Nephron progenitor cell (in vitro differentiated cells): ENCODE data around the gene JOSD2.
"Not testable (repeated sequence)": the region's sequence is repeated elsewhere in the genome, so short reads cannot be mapped to it uniquely, and the experiment has no call there.

Experiments
- DNase-seq: peaks from one replicate; pipeline ENCODE4 v3.0.0; 2021
- H3K27ac Mint-ChIP-seq: 2 replicates; pipeline ENCODE4 v1.8.0; 2021; ENCODE audit warnings: mild to moderate bottlenecking, moderate library complexity, mixed read lengths
- H3K27me3 Mint-ChIP-seq: 2 replicates; pipeline ENCODE4 v1.8.0; 2021; ENCODE audit warnings: mild to moderate bottlenecking, low read depth, mixed read lengths; ENCODE audit not compliant: poor library complexity
- H3K36me3 Mint-ChIP-seq: 2 replicates; pipeline ENCODE4 v1.8.0; 2021; ENCODE audit warnings: low read depth, mixed read lengths
- H3K4me1 Mint-ChIP-seq: 2 replicates; pipeline ENCODE4 v1.8.0; 2021; ENCODE audit warnings: mixed read lengths
- H3K4me3 Mint-ChIP-seq: 2 replicates; pipeline ENCODE4 v1.8.0; 2021; ENCODE audit warnings: mild to moderate bottlenecking, moderate library complexity, mixed read lengths
- H3K9me3 Mint-ChIP-seq: 2 replicates; pipeline ENCODE4 v1.8.0; 2021; ENCODE audit warnings: mild to moderate bottlenecking, moderate library complexity, mixed read lengths
- CTCF ChIP-seq: fragments of 200-600 bp; sonication (generic); IDR thresholded peaks from 2 replicates; pipeline ENCODE4 v1.5.0; 2021; ENCODE audit warnings: antibody characterized with exemption

Gene JOSD2

GRCh38 chr19:50476224-50476906, 34.6 kb downstream of the JOSD2 start, which contains the start of the genes EMC10 and GARIN5A:
TSS of gene EMC10 (plus strand) at chr19:50476507. CDS start at chr19:50476545, 38 bp downstream.
TSS of gene GARIN5A (minus strand) at chr19:50476848. CDS start at chr19:50476388, 460 bp downstream.
- Mint-ChIP-seq H3K9me3 (peaks cover 19% of the 10 kb centered on the region), H3K27ac (peak within 1 kb of the TSS; percentile 99), H3K4me1 (peaks cover 26% of the 10 kb centered on the region), H3K27me3 (peaks cover 15% of the 10 kb centered on the region), H3K36me3 (peaks cover 27% of the 10 kb centered on the region), H3K4me3 (peak within 1 kb of the TSS; percentile 97)
- DNase-seq, result peak; percentile 92
- TF ChIP-seq CTCF, result no peak

- H3K4me1 Mint-ChIP-seq, result peaks cover 26% of the 10 kb centered on the region
- DNase-seq, result no peak
- TF ChIP-seq CTCF, result no peak
- peaks cover 15% of the 10 kb centered on the region for H3K27me3 Mint-ChIP-seq
- peak overlapping the region; percentile 97 for H3K4me3 Mint-ChIP-seq
- H3K27ac Mint-ChIP-seq, result peak overlapping the region; percentile 75
- peaks cover 19% of the 10 kb centered on the region for H3K9me3 Mint-ChIP-seq
- H3K36me3 Mint-ChIP-seq, result peaks cover 27% of the 10 kb centered on the region
Measured at GRCh38 chr19:50475736-50476223, 35.2 kb downstream of the JOSD2 start.

GRCh38 chr19:50475101-50475568, 35.9 kb downstream of the JOSD2 start:
- peaks cover 15% of the 10 kb centered on the region for H3K27me3 Mint-ChIP-seq
- peak overlapping the region; percentile 20 for H3K27ac Mint-ChIP-seq
- peaks cover 26% of the 10 kb centered on the region for H3K4me1 Mint-ChIP-seq
- no peak for TF ChIP-seq CTCF
- DNase-seq, result no peak
- H3K4me3 Mint-ChIP-seq, result peak overlapping the region; percentile 63
- peaks cover 27% of the 10 kb centered on the region for H3K36me3 Mint-ChIP-seq
- H3K9me3 Mint-ChIP-seq, result peaks cover 19% of the 10 kb centered on the region

GRCh38 chr19:50473336-50473735, 37.7 kb downstream of the JOSD2 start:
- H3K9me3 Mint-ChIP-seq, result peaks cover 19% of the 10 kb centered on the region
- not testable (repeated sequence) for H3K4me3 Mint-ChIP-seq, DNase-seq, H3K27ac Mint-ChIP-seq
- H3K27me3 Mint-ChIP-seq, result peaks cover 22% of the 10 kb centered on the region
- peaks cover 24% of the 10 kb centered on the region for H3K4me1 Mint-ChIP-seq
- H3K36me3 Mint-ChIP-seq, result peaks cover 19% of the 10 kb centered on the region

GRCh38 chr19:50468818-50469217, 42.2 kb downstream of the JOSD2 start:
- peaks cover 19% of the 10 kb centered on the region for H3K4me1 Mint-ChIP-seq
- no peaks in the 10 kb centered on the region for H3K9me3 Mint-ChIP-seq
- H3K27ac Mint-ChIP-seq, result no peak overlapping the region
- no peak for DNase-seq
- H3K36me3 Mint-ChIP-seq, result no peaks in the 10 kb centered on the region
- H3K4me3 Mint-ChIP-seq, result no peak overlapping the region
- TF ChIP-seq CTCF, result no peak
- peaks cover 14% of the 10 kb centered on the region for H3K27me3 Mint-ChIP-seq

GRCh38 chr19:50467566-50467965, 43.4 kb downstream of the JOSD2 start:
- H3K27ac Mint-ChIP-seq, result no peak overlapping the region
- peaks cover 8% of the 10 kb centered on the region for H3K27me3 Mint-ChIP-seq
- DNase-seq, result no peak
- H3K4me3 Mint-ChIP-seq, result no peak overlapping the region
- H3K9me3 Mint-ChIP-seq, result no peaks in the 10 kb centered on the region
- H3K4me1 Mint-ChIP-seq, result peaks cover 19% of the 10 kb centered on the region
- no peak for TF ChIP-seq CTCF
- H3K36me3 Mint-ChIP-seq, result no peaks in the 10 kb centered on the region
